Measurements from ENCODE around the gene LYST.

GRCh38 chr1:235825229-235825628 is 41.5 kb downstream of the LYST start:
- TF ChIP-seq CTCF (IDR thresholded peaks at IDR 0.05; ENCODE audit: insufficient read depth, low read length, poor library complexity, severe bottlenecking): no peak
- no peak for TF ChIP-seq EZH2phosphoT487 (conservative IDR thresholded peaks at IDR 0.05; ENCODE audit: low read length)
